Measurements from ENCODE around the gene CLDN2.
A peak's percentile ranks its signal among the peaks of the same experiment; 100 is the strongest.

Gene CLDN2

GRCh38 chrX:106894978-106895452 lies 25.2 kb upstream of the CLDN2 start:
- TF ChIP-seq CTCF (IDR thresholded peaks at IDR 0.05; ENCODE audit: low read length) (no peak), EZH2 (optimal IDR thresholded peaks at IDR 0.05; ENCODE audit: low read depth, low read length) (no peak), EZH2phosphoT487 (IDR thresholded peaks at IDR 0.05; ENCODE audit: low read length) (no peak)
- H3K4me2 ChIP-seq (ENCODE audit: low read depth, low read length) = no peak overlapping the region
- H3K36me3 ChIP-seq (replicated peaks; ENCODE audit: insufficient read depth, low read length) = no peaks in the 10 kb centered on the region
- no peak overlapping the region for H3K27ac ChIP-seq (ENCODE audit: low read length)
- no peaks in the 10 kb centered on the region for H3K4me1 ChIP-seq (ENCODE audit: low read length)
- H3K9ac ChIP-seq (ENCODE audit: low read length) = no peak overlapping the region
- no peak for DNase-seq
- no peaks in the 10 kb centered on the region for H3K9me2 ChIP-seq (replicated peaks; ENCODE audit: insufficient read depth, low read length)
- H3K9me3 ChIP-seq (replicated peaks; ENCODE audit: insufficient read depth, low read length) = no peaks in the 10 kb centered on the region
- H4K20me1 ChIP-seq (ENCODE audit: insufficient read depth, low read length) = no peaks in the 10 kb centered on the region
- H2AFZ ChIP-seq (ENCODE audit: low read length) = 0 out of 2 replicates have a peak overlapping the region, but pooled peaks have one; percentile 47
- no peaks in the 10 kb centered on the region for H3K27me3 ChIP-seq (replicated peaks; ENCODE audit: insufficient read depth, low read length)
- H3K79me2 ChIP-seq (ENCODE audit: low read length) = no peaks in the 10 kb centered on the region
- H3K4me3 ChIP-seq (ENCODE audit: low read length) = no peak overlapping the region
- no peaks in the 10 kb centered on the region for H3F3A ChIP-seq (ENCODE audit: insufficient read depth, low read length)

- H2AFZ ChIP-seq (ENCODE audit: low read length) = no peak overlapping the region
- no peak overlapping the region for H3K27ac ChIP-seq (ENCODE audit: low read length)
Observed at GRCh38 chrX:106897259-106897658, 22.9 kb upstream of the CLDN2 start.

GRCh38 chrX:106898462-106898861 lies 21.7 kb upstream of the CLDN2 start:
- DNase-seq = peak; percentile 67
- Histone ChIP-seq H2AFZ (ENCODE audit: low read length) (no peak overlapping the region), H3K4me1 (ENCODE audit: low read length) (no peaks in the 10 kb centered on the region), H4K20me1 (ENCODE audit: insufficient read depth, low read length) (no peaks in the 10 kb centered on the region), H3K9me2 (replicated peaks; ENCODE audit: insufficient read depth, low read length) (no peaks in the 10 kb centered on the region), H3K9me3 (replicated peaks; ENCODE audit: insufficient read depth, low read length) (no peaks in the 10 kb centered on the region), H3K79me2 (ENCODE audit: low read length) (no peaks in the 10 kb centered on the region), H3K4me2 (ENCODE audit: low read depth, low read length) (no peak overlapping the region), H3K4me3 (ENCODE audit: low read length) (no peak overlapping the region), H3K9ac (ENCODE audit: low read length) (no peak overlapping the region), H3K27ac (ENCODE audit: low read length) (no peak overlapping the region), H3F3A (ENCODE audit: insufficient read depth, low read length) (no peaks in the 10 kb centered on the region), H3K36me3 (replicated peaks; ENCODE audit: insufficient read depth, low read length) (no peaks in the 10 kb centered on the region), H3K27me3 (replicated peaks; ENCODE audit: insufficient read depth, low read length) (no peaks in the 10 kb centered on the region)
- no peak for TF ChIP-seq EZH2 (optimal IDR thresholded peaks at IDR 0.05; ENCODE audit: low read depth, low read length)
- TF ChIP-seq EZH2phosphoT487 (IDR thresholded peaks at IDR 0.05; ENCODE audit: low read length) = no peak
- peak; percentile 56 for TF ChIP-seq CTCF (IDR thresholded peaks at IDR 0.05; ENCODE audit: low read length)

More at GRCh38 chrX:106897259-106897658, 22.9 kb upstream of the CLDN2 start:
- Histone ChIP-seq H3K9ac (ENCODE audit: low read length) (no peak overlapping the region), H3K36me3 (replicated peaks; ENCODE audit: insufficient read depth, low read length) (no peaks in the 10 kb centered on the region), H3K9me3 (replicated peaks; ENCODE audit: insufficient read depth, low read length) (no peaks in the 10 kb centered on the region), H3F3A (ENCODE audit: insufficient read depth, low read length) (no peaks in the 10 kb centered on the region), H3K4me2 (ENCODE audit: low read depth, low read length) (no peak overlapping the region), H3K79me2 (ENCODE audit: low read length) (no peaks in the 10 kb centered on the region), H3K4me1 (ENCODE audit: low read length) (no peaks in the 10 kb centered on the region), H3K9me2 (replicated peaks; ENCODE audit: insufficient read depth, low read length) (no peaks in the 10 kb centered on the region), H3K4me3 (ENCODE audit: low read length) (no peak overlapping the region), H3K27me3 (replicated peaks; ENCODE audit: insufficient read depth, low read length) (no peaks in the 10 kb centered on the region), H4K20me1 (ENCODE audit: insufficient read depth, low read length) (no peaks in the 10 kb centered on the region)
- DNase-seq = no peak
- TF ChIP-seq CTCF (IDR thresholded peaks at IDR 0.05; ENCODE audit: low read length) (no peak), EZH2phosphoT487 (IDR thresholded peaks at IDR 0.05; ENCODE audit: low read length) (no peak), EZH2 (optimal IDR thresholded peaks at IDR 0.05; ENCODE audit: low read depth, low read length) (no peak)

All from MM.1S (cell line).